HEK293 (cell line): ENCODE data around the gene IGFBP7.

Experiments
- CTCF ChIP-seq: fragments of 450-650 bp; formaldehyde crosslinking; IDR thresholded peaks from 2 replicates; pipeline ENCODE4 v1.5.1; 2016; ENCODE audit warnings: missing biosample characterization, missing genetic modification characterization
- ZNF404 ChIP-seq: fragments of 450-650 bp; formaldehyde crosslinking; IDR thresholded peaks from 2 replicates; pipeline ENCODE4 v1.5.1; 2017; ENCODE audit warnings: missing biosample characterization, missing genetic modification characterization
- TF ChIP-seq, protein P1 (sequence below): fragments of 450-650 bp; formaldehyde crosslinking; IDR thresholded peaks from 2 replicates; pipeline ENCODE4 v1.5.1; 2016; ENCODE audit warnings: missing biosample characterization, missing genetic modification characterization, low read depth

GRCh38 chr4:57148177-57148576, 38.0 kb upstream of the IGFBP7 start:
- TF ChIP-seq ZNF404 (tag by site-specific recombination) (no peak), CTCF (no peak)
- TF ChIP-seq, protein P1, sequence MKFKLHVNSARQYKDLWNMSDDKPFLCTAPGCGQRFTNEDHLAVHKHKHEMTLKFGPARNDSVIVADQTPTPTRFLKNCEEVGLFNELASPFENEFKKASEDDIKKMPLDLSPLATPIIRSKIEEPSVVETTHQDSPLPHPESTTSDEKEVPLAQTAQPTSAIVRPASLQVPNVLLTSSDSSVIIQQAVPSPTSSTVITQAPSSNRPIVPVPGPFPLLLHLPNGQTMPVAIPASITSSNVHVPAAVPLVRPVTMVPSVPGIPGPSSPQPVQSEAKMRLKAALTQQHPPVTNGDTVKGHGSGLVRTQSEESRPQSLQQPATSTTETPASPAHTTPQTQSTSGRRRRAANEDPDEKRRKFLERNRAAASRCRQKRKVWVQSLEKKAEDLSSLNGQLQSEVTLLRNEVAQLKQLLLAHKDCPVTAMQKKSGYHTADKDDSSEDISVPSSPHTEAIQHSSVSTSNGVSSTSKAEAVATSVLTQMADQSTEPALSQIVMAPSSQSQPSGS (tag by site-specific recombination): no peak
